Tibial nerve (tissue), 3 donors: Measurements from ENCODE around the gene USF3.

Experiments used
- EP300 ChIP-seq, 2 donors: sonication (generic); formaldehyde crosslinking; IDR thresholded peaks; one replicate each; pipeline ENCODE4 v1.6.1; 2017; ENCODE audit warnings: antibody characterized with exemption in 2 of 2, mild to moderate bottlenecking in 1 of 2
- POLR2A ChIP-seq, 2 donors: fragments of 450-650 bp; IDR thresholded peaks; one replicate each; pipeline ENCODE4 v1.6.1; 2017; ENCODE audit warnings: antibody characterized with exemption in 2 of 2, mild to moderate bottlenecking in 2 of 2, moderate library complexity in 2 of 2

- no peak for TF ChIP-seq POLR2A (IDR thresholded peaks at IDR 0.05)
- no peak for TF ChIP-seq EP300 (IDR thresholded peaks at IDR 0.05)
These were observed 95.8 kb downstream of the USF3 start for GRCh38 chr3:113600418-113601182.
